Natural killer cell (primary cell): ENCODE measurements around the gene NCOA3. TPM values are rescaled to one million over a fixed set of nuclear protein-coding genes. Genes with fewer than 3 reads are reported as not detected.

Source experiments
- ATAC-seq, 3 donors: fragments of 150-1000 bp in 2 of 3; fragments of 200-7000 bp in 1 of 3; cut with Tn5 transposase; 1 replicate in 1 of 3; 2 replicates in 2 of 3; pipeline ENCODE4 v1.10.0; 2021; ENCODE audit warnings: mild to moderate bottlenecking in 2 of 3, moderate library complexity in 2 of 3
- DNase-seq, 2 donors: peaks; one replicate each; pipeline versions ENCODE4 v3.0.0 to v3.0.0-alpha.2; 2013 to 2021; ENCODE audit warnings: mixed read lengths in 1 of 2
- H3K27ac ChIP-seq: one replicate; pipeline ENCODE4 v1.5.1; 2013; ENCODE audit warnings: mild to moderate bottlenecking, low read length
- H3K27me3 ChIP-seq: one replicate; pipeline ENCODE4 v1.6.1; 2013; ENCODE audit warnings: low read length; ENCODE audit not compliant: control insufficient read depth, insufficient read depth
- H3K36me3 ChIP-seq: one replicate; pipeline ENCODE4 v1.6.1; 2013; ENCODE audit warnings: low read length; ENCODE audit not compliant: control insufficient read depth, insufficient read depth
- H3K4me1 ChIP-seq: one replicate; pipeline ENCODE4 v1.6.1; 2013; ENCODE audit warnings: low read length; ENCODE audit not compliant: control insufficient read depth, insufficient read depth
- H3K4me3 ChIP-seq: one replicate; pipeline ENCODE4 v1.5.1; 2013; ENCODE audit warnings: low read length
- H3K9me3 ChIP-seq: one replicate; pipeline ENCODE4 v1.6.1; 2013; ENCODE audit warnings: low read length; ENCODE audit not compliant: control insufficient read depth, insufficient read depth
- H3K27ac Mint-ChIP-seq, 2 donors: one replicate each; pipeline ENCODE4 v1.8.0; 2022; ENCODE audit warnings: mild to moderate bottlenecking in 2 of 2, mixed read lengths in 2 of 2, moderate library complexity in 1 of 2
- H3K27me3 Mint-ChIP-seq, 2 donors: one replicate each; pipeline ENCODE4 v1.8.0; 2022; ENCODE audit warnings: low read depth in 2 of 2, mixed read lengths in 2 of 2
- H3K36me3 Mint-ChIP-seq: one replicate; pipeline ENCODE4 v1.8.0; 2022; ENCODE audit warnings: mixed read lengths
- H3K4me1 Mint-ChIP-seq, 2 donors: one replicate each; pipeline ENCODE4 v1.8.0; 2022; ENCODE audit warnings: mixed read lengths in 2 of 2
- H3K4me3 Mint-ChIP-seq: one replicate; pipeline ENCODE4 v1.8.0; 2022; ENCODE audit warnings: mild to moderate bottlenecking, moderate library complexity, mixed read lengths
- H3K9me3 Mint-ChIP-seq, 2 donors: one replicate each; pipeline ENCODE4 v1.8.0; 2022; ENCODE audit warnings: mixed read lengths in 2 of 2
- WGBS: methylation state at CpG from one replicate; pipeline ENCODE4 v1.1.7; 2013; ENCODE audit warnings: missing lambda C conversion rate; ENCODE audit not compliant: insufficient coverage; 5-methylcytosine and 5-hydroxymethylcytosine counted together
- intact Hi-C: fragments of 100-400 bp; cut with micrococcal nuclease; formaldehyde crosslinking; loops from one replicate; pipeline ENCODE4 v1.14.2; 2022
- total RNA-seq, 4 donors: library from RNA; stranded (reverse); fragments of 120-200 nt in 1 of 4; gene quantifications; one replicate each; pipeline versions ENCODE4 v1.2.3 to v1.2.4, GENCODE V29; 2013 to 2022
- TF ChIP-seq, protein P1 (sequence below): fragments of 200-600 bp; IDR thresholded peaks from one replicate; pipeline ENCODE4 v1.8.0; 2022; ENCODE audit warnings: antibody characterized with exemption

Gene NCOA3
- total RNA-seq, 3 donors from 2014 or later (not counting 1 experiment from before 2014, with no cell fraction given): 44.3 to 63.3 (median 57.8) TPM

DNA sequence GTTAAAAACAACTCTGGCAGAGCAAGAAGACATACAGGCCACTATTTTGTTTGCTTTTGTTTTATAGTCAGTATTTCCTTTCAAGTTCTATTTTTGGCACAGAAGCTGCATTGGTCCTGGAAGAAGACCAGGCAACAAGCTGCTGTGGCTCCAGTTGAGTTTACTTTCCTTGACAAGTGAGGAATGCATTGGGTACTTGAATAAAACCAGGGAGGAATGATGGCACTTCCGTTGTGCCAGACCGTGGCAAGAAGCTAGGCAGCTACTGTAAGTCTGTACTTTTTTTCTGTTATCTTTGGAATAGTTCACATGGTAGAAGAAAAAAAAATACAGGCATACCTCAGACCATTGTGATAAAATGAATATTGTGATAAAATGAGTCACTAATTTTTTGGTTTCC, 66.3 kb downstream of the NCOA3 start:
- no peaks in the 10 kb centered on the region for H3K27me3 Mint-ChIP-seq
- ATAC-seq (no peak), DNase-seq (no peak)
- H3K4me1 Mint-ChIP-seq: peaks cover 30 to 62% of the 10 kb centered on the region in 2 donors
- no peaks in the 10 kb centered on the region for H3K27me3 ChIP-seq
- peaks cover 5% of the 10 kb centered on the region for H3K9me3 ChIP-seq
- WGBS: 35% methylated on average over 2 of the region's 2 CpGs
- H3K4me3 Mint-ChIP-seq: no peak overlapping the region
- intact Hi-C loops: no loop called here
- H3K9me3 Mint-ChIP-seq: no peaks in the 10 kb centered on the region
- H3K27ac ChIP-seq: no peak overlapping the region
- peaks cover 12% of the 10 kb centered on the region for H3K4me1 ChIP-seq
- no peak overlapping the region for H3K4me3 ChIP-seq
- no peaks in the 10 kb centered on the region for H3K36me3 Mint-ChIP-seq
- TF ChIP-seq, protein P1, sequence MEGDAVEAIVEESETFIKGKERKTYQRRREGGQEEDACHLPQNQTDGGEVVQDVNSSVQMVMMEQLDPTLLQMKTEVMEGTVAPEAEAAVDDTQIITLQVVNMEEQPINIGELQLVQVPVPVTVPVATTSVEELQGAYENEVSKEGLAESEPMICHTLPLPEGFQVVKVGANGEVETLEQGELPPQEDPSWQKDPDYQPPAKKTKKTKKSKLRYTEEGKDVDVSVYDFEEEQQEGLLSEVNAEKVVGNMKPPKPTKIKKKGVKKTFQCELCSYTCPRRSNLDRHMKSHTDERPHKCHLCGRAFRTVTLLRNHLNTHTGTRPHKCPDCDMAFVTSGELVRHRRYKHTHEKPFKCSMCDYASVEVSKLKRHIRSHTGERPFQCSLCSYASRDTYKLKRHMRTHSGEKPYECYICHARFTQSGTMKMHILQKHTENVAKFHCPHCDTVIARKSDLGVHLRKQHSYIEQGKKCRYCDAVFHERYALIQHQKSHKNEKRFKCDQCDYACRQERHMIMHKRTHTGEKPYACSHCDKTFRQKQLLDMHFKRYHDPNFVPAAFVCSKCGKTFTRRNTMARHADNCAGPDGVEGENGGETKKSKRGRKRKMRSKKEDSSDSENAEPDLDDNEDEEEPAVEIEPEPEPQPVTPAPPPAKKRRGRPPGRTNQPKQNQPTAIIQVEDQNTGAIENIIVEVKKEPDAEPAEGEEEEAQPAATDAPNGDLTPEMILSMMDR: no peak
- no peaks in the 10 kb centered on the region for H3K36me3 ChIP-seq
- peak overlapping the region; percentile 21 to 77 for H3K27ac Mint-ChIP-seq

DNA sequence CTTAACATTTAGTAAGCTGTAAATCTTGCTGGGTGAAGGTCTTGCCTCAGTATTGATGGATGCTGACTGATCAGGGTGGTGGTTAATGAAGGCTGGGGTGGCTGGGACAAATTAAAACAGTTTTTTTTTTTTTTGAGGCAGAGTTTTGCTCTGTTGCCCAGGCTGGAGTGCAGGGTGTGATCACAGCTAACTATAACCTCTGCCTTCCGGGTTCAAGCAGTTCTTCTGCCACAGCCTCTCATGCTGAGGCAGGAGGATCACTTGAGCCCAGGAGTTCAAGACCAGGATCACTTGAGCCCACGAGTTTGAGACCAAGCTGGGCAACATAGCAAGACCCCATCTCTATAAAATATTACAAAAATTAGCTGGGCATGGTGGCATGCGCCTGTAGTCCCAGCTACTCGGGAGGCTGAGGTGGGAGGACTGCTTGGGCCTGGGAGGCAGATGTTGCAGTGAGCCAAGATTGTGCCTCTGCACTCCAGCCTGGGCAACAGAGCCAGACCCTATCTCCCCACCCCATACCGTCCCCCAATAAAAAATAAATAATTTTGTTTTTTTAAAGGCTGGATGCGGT, 67.2 kb downstream of the NCOA3 start:
- H3K27me3 Mint-ChIP-seq: no peaks in the 10 kb centered on the region
- DNase-seq (no peak), ATAC-seq (peak in 2 of 3 donors; percentile 29 to 50)
- Histone ChIP-seq H3K4me1 (peaks cover 12% of the 10 kb centered on the region), H3K27ac (no peak overlapping the region), H3K36me3 (no peaks in the 10 kb centered on the region), H3K4me3 (no peak overlapping the region), H3K9me3 (peaks cover 5% of the 10 kb centered on the region), H3K27me3 (no peaks in the 10 kb centered on the region)
- WGBS: 90% methylated on average over 5 of the region's 6 CpGs
- no peaks in the 10 kb centered on the region for H3K36me3 Mint-ChIP-seq
- H3K9me3 Mint-ChIP-seq: no peaks in the 10 kb centered on the region
- intact Hi-C loops: no loop called here
- TF ChIP-seq, protein P1: no peak
- no peak overlapping the region for H3K4me3 Mint-ChIP-seq
- H3K4me1 Mint-ChIP-seq: peaks cover 30 to 63% of the 10 kb centered on the region in 2 donors
- peak overlapping the region; percentile 21 to 77 for H3K27ac Mint-ChIP-seq

DNA sequence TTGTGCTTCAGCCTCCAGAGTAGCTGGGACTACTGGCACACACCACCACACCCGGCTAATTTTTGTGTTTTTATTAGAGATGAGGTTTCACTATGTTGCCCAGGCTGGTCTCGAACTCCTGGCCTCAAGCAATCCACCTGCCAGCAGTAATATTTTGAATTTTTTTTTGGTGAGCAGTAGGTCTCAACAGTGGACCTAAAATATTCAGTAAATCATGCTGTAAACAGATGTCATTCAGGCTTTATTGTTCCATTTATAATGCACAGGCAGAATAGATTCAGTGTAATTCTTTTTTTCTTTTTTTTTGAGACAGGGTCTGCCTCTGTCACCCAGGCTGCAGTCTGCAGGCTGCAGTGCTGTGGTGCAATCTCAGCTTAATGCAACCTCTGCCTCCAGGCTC, 69.7 kb downstream of the NCOA3 start:
- ATAC-seq (no peak), DNase-seq (no peak)
- Mint-ChIP-seq H3K36me3 (no peaks in the 10 kb centered on the region), H3K4me3 (no peak overlapping the region), H3K27ac (no peak overlapping the region), H3K27me3 (no peaks in the 10 kb centered on the region), H3K4me1 (peaks cover 24 to 64% of the 10 kb centered on the region in 2 donors), H3K9me3 (no peaks in the 10 kb centered on the region)
- TF ChIP-seq, protein P1: no peak
- intact Hi-C loops: no loop called here
- H3K27me3 ChIP-seq: no peaks in the 10 kb centered on the region
- H3K36me3 ChIP-seq: no peaks in the 10 kb centered on the region
- no peak overlapping the region for H3K4me3 ChIP-seq
- WGBS: 92% methylated on average over 2 of the region's 2 CpGs
- H3K4me1 ChIP-seq: peaks cover 13% of the 10 kb centered on the region
- H3K9me3 ChIP-seq: peaks cover 5% of the 10 kb centered on the region
- no peak overlapping the region for H3K27ac ChIP-seq
